ENCODE measurements around the gene RBBP6.

- TF ChIP-seq CTCF (IDR thresholded peaks at IDR 0.05) (no peak), ELK1 (IDR thresholded peaks at IDR 0.05; ENCODE audit: low read depth, low read length) (no peak), ATOH8 (CRISPR knock-in tag; IDR thresholded peaks at IDR 0.05; ENCODE audit: low read depth) (no peak), E2F6 (IDR thresholded peaks at IDR 0.05; ENCODE audit: borderline replicate concordance, low read depth) (no peak), REST (IDR thresholded peaks at IDR 0.05) (no peak), EP300 (IDR thresholded peaks at IDR 0.05) (no peak), JUNB (IDR thresholded peaks at IDR 0.05) (no peak), USF2 (IDR thresholded peaks at IDR 0.05) (no peak), POLR2A (IDR thresholded peaks at IDR 0.05; ENCODE audit: low read length) (no peak), BHLHE40 (IDR thresholded peaks at IDR 0.05; ENCODE audit: low read depth, low read length) (no peak)
Observed at GRCh38 chr16:24583494-24583893, 44.1 kb downstream of the RBBP6 start.

All from A549 (cell line).